GM18511 (cell line): ENCODE results near the gene DNAJB13.

Source experiments
- ATAC-seq: cut with Tn5 transposase; IDR thresholded peaks from one replicate; pipeline ENCODE4 v1.9.1; 2021; ENCODE audit warnings: mild to moderate bottlenecking, moderate library complexity; ENCODE audit not compliant: unreplicated experiment

DNAJB13 gene

GRCh38 chr11:73998846-73999575 is 48.2 kb downstream of the DNAJB13 start:
- no peak for ATAC-seq

- ATAC-seq, result no peak
Observed at GRCh38 chr11:73999581-74000306, 48.9 kb downstream of the DNAJB13 start.

DNA sequence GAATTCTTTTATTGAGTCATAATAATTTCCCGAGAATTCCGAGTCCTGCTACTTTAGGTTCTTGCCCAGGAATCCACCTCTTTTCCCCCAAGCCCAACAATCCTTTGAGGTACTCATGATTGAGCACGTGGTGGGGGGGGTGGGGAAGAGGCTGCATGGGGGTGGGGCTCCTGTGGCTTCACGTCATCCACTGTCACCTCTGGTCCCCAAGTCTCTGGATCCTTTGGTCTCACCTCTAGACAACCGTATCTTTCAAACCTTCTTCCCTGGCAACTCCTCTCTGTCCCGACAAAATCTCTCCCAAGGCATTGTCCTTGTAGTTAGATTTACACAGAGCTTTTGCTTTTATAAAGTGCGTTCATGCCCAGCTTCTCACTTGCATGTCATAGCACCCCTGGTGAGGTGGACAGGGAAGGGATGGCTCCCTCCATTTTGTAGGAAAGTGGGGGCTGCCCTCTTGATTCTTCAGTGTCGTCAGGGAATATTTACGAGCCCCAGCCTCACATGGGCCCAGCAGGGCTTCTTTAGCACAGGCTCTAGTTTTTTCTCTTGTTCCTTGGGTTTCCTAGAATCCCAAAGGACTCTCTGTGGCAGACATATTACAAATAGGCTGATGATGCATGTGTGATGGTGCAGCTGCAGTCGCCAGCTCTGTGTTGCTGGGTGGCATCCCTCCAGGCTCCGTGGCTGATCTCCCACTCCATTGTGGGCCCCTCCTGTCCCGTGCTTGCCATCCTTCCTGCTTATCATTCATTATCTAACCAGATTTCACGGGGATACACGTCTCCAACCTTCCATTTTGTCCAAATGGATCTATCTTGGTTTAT is 49.7 kb downstream of the DNAJB13 start:
- ATAC-seq, result no peak

DNA sequence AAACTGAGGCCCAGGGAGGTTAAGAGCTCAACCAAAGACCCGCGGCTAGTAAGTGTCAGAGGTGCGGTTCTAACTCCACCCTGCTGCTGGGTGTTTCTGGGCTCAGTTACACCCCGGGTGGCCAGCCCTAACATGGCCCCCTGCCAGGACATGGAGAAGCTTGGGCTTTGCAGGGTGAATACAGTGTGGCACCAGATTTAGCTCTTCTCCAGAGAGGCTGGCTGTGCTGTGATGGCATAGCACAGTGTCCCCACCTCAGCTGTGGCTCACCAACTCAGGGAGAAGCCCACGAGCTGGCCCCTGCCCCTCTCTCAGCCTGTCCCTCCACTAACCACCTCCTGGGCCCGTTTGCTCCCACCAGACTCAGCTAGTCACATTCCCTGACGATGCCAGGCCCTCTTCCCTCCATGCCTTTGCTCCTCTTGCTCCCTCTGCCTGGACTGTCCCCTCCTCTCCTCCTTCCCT is 51.0 kb downstream of the DNAJB13 start:
- no peak for ATAC-seq

DNA sequence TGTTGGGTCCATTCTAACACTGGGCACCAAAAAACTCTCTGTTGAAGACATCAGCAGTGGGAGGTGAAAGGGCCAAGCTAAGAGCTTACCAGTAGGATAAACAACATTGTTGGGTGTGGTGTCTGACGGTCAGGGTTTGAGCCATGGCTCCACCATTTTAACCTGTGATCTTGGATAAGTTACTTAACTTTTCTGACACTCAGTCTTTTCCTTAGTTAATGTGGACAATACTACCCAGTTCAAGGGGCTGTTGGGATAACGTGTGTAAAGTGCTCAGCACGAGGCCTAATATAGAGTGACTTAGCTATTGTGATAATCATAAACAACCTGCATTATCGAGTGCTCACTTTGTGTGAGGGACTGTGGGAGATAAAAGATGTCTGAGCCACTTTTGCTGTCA is 52.0 kb downstream of the DNAJB13 start:
- ATAC-seq, result no peak

- ATAC-seq, result no peak
Observed at GRCh38 chr11:74004046-74004695, 53.3 kb downstream of the DNAJB13 start.

GRCh38 chr11:74004759-74005615 is 54.2 kb downstream of the DNAJB13 start:
- peak; percentile 58 for ATAC-seq

DNA sequence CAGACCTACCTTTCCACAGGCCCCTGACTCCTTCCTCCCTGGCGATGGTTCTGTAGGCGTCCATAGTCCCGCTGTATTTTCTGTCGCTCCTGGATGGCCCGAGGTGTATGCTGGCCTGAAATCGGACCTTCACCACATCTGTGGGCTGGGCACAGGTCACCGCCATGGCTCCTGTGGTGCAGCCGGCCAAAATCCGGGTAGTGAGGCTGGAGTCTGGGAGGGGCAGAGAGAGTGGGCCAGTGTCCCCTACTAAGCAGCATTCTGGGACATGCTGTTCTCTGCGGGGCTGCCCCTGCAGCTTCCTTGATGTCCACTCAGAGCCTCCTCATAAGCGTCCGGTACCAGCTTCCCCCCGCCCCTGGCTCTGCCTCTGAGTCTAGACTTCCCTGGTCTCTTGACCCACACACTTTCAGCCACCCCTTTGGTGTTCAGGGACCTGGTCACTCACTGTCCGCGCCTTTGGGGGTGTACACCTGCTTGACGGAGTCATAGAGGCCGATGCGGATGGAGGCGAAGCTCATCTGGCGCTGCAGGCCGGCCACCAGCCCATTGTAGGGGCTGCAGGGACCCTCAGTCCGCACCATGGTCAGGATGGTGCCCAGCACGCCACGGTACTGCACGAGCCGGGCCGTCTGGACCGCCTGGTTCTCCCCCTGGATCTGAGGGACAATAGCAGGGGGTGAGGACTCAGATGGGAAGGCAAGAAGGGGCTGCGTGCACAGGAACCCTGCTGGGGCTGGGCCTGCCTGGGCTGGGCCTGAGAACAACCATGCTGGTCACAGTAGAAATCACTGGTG is 55.1 kb downstream of the DNAJB13 start:
- ATAC-seq, result no peak

DNA sequence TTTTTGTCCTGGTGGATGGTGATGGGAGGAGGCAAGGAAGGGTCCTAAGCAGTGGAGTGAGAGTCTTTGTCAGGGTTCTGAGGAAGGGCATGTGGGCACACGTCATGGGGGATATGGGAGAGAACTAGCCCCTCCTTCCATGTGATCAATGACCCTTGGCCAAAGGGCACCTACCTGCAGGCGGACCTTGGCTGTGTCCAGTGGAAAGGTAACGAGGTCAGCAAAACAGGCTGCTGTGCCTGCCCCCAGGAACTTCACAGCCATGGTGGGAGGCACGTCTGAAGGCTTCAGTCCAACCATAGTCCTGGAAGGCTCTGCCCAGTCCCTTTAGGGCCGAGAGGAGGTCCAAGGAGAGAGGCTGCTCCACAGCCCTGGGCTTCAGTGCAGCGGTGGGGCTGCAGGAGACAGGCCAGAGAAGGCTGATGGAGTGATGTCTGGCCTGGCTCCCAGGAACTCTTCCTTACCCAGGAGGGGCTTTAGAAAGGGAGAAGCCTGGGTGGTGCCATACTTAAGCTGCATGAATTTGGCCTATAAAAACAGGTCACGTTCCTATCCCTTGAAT is 56.0 kb downstream of the DNAJB13 start:
- ATAC-seq, result no peak

- no peak for ATAC-seq
Observed at GRCh38 chr11:74007691-74008372, 57.0 kb downstream of the DNAJB13 start.

GRCh38 chr11:74008373-74009229 is 57.8 kb downstream of the DNAJB13 start, which contains the start of gene UCP3:
UCP3 (minus strand) TSS chr11:74009085; CDS start chr11:74007042, 2,043 bp downstream.
- no peak for ATAC-seq

GRCh38 chr11:74009230-74009547 is 58.4 kb downstream of the DNAJB13 start:
- no peak for ATAC-seq

DNA sequence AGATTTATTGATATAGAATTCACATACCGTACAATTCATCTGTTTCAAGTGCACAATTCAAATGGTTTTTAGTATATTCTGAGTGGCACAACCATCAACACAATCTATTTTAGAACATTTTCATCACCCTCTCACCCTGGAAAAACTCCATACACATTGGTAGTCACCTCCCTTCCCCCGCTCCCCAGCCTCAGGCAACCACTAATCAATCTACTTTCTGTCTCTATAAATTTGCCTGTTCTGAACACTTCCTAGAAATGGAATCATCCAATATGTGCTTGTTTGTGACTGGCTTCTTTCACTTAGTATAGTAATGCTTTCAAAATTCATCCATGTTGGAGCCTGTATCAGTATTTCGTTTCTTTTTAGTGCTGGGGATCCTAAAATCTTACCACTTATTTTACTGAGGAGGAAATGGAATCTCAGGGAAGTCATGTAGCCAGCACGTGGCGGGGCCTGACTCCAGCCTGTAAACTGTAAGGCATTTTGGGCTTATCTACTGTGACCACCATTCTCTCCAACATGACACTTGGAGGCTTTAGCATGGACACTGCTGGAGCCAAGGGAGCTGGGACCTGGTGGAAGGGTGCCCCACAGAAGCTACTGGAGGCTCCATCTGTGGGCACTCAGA is 59.0 kb downstream of the DNAJB13 start:
- no peak for ATAC-seq

DNA sequence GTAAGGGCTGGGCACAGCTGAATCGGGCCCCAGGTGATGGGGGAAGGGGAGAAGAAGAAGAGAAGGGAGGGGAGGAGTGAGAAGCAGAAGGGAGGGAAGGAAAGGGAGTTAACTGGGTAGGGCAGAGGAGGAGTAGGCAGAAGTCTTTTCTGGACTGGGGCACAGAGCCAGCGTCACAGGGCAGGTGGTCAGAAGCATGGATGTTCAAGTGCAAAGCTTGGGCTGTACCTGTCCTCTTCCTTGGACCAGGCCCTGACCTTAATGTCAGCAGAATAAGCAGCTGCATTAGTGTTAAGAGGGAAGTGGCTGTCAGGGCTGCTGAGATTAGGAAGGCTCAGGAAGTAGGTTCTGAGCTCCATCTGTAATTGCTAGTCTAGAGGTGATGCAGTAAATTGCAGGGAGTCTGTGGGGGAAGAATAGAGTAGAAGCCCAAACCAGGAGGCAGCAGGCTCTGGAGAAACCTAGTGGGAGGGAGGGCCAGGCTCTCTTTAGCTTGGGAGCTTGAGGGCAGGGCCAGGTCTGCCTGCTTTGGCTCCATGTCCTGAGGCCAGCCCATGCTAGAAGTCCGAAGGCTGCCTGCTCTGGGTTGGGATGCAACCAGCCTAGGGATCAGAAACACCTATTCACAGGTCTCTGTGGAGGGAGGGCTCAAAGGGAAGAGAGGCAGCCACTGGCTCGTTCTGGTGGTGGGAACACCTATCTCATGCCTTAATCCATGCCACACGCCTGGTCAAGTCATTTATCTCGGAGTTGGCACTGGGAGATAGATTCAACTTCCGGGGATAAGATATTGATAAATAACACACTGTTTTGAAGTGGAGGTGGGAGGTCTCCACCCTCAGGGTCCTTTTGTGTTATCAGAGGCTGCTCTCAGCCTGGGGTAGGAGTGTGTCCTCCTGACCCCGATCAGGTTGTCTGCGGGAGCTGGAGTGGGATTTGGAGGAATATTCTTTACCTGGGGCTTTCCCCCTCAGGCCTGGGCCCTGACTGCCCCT is 59.8 kb downstream of the DNAJB13 start:
- ATAC-seq, result no peak

DNA sequence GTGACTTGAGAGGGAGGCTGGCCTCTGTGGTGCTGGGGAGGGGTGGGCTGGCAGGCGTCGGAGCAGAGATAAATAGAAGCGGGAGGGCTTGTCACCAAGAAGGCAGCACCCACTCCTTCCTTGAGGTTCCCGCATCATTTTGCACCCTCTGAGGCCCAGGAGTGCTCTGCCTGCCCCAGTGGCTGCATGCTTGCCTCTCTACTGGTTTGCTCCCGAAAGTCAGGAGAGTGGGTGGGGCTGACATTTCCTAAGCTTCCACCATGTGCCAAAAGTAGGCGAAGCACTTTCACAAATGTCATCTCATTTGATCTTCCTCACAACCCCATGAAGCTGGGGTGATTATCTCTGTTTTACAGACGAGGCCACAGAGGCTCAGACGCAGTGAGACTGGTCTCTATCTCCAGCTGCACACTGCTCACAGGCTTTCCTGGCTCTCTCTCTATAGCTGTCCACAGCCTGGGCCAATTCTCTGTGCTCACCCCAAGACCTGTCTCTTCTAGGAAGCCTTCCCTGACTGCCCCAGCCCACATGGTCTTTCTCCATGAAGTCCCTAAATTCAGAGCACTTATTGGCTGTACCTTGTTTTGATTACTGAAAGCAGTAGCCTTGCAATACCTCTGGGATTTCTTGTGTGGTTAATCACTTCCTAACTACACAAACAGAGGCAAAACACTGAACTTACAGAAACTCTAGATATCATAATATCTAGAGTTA is 60.7 kb downstream of the DNAJB13 start:
- ATAC-seq, result peak; percentile 90
